Measurements from ENCODE around the gene TSHZ2.
"Not testable (repeated sequence)": the region's sequence is repeated elsewhere in the genome, so short reads cannot be mapped to it uniquely, and the experiment has no call there.

Gene TSHZ2

DNA sequence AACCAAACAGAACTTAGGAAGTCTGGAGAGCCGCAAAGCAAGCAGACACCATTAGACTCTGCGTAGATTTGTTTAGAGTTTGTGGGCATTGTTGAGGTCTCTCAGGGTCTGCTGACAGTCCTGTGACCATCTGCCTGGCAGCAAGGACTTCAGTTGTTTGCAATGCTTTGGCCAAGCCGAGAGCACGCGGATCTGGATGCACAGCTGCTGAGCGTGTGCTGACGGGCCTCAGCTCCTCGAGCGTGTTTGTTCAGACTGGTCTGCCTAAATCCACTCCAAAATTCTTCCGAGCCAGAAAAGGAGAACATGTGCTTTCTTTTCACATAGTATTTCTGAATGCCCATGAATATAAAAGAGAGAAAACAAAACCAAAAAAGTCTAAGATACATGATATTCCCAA is 462.5 kb downstream of the TSHZ2 start:
- DNase-seq = no peak

GRCh38 chr20:53436927-53437326 is 464.8 kb downstream of the TSHZ2 start:
- DNase-seq = not testable (repeated sequence)

DNA sequence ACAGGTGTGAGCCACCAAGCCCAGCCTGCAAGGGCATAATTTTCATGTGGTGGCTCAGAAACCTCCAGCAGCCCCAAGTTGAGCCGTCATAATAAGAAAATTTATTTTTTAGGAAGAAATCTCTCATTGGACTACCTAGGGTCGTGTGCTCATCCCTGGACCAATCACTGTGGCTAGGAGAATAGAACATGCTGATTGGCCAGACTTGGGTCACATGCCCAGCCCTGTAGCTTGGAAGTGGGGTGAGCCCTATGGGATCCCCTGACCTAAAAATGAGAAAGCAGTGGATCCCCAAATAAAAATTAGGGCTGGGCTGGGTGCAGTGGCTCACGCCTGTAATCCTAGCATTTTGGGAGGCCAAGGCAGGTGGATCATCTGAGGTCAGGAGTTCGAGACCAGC is 466.2 kb downstream of the TSHZ2 start:
- no peak for DNase-seq

- no peak for DNase-seq
Observed at GRCh38 chr20:53439046-53439445, 466.9 kb downstream of the TSHZ2 start.

- no peak for DNase-seq
Observed at GRCh38 chr20:53439616-53440015, 467.5 kb downstream of the TSHZ2 start.

DNA sequence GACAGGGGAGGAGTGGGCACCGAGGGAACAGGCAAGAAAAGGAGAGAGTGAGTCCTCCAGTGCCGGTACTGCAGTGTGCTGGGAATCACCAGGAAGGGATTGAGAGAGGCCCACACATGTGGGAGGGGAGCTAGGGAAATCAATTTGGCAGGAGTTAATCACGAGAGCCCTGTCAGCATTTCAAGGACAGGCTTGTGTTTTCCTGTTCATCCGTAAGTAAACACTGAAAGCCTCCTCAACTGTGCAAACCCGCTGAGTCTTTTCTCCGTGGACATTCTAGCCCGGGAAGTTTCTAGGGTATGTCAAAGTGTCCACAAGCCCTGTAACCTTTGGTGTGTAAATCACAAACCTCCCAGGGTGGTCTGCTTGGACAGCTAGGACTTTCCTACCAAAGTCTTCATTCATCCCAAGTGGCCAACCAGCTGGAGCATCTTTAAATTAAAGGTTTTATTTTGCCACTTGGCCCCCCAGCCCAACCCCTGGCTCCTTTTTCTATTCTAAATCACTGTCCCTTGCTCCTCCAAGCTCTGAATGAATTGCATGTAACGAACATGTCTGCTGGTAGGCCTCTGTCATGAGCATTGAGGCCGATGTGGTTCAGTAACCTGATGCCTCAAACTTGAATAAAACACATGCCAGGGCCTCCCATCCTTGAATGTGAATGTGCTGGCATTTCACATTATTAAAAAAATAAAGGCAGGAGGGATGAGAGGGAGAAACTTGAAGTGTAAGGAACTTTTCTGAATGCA is 472.4 kb downstream of the TSHZ2 start:
- no peak for DNase-seq

DNA sequence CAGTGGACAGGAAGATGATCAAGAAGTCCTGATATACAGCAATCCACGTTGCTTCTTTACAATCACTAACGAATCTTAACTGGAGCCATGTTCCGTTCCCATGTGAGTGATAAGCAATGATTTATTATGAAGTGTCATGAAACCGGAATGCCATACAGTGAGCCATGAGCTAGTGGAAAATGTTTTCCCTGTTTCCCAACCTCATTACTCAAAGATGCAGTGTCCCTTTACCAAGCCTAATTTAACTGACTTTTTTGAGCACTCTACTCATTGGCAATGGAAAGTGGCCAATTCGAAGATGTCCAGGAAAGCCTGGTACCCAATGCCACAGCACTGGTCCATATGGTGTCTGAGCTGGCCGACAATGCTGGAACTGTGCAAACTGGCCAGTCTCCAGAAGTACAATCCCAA is 473.2 kb downstream of the TSHZ2 start:
- DNase-seq = no peak

GRCh38 chr20:53445932-53446331 is 473.8 kb downstream of the TSHZ2 start:
- DNase-seq = no peak

- DNase-seq = no peak
Observed at GRCh38 chr20:53447316-53447715, 475.2 kb downstream of the TSHZ2 start.

- no peak for DNase-seq
Observed at GRCh38 chr20:53448426-53448825, 476.3 kb downstream of the TSHZ2 start.

DNA sequence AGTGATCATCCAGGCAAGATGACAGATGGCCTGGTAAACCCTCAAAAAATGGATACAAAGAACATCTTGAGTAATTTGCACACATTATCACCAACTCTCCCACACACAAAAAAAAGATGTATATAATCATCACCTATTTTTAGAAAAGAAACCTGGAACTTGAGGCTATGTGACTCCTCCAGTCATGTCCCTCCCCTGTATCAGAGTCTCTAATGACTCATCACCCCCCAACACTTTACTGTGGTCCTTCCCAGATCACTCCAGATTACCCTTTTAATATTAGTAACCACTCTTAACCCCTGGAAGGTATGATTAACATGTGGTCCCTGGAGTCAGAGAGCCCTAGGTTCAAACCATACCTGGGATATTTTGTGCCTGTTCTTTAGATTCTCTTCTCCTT is 476.7 kb downstream of the TSHZ2 start:
- no peak for DNase-seq

DNA sequence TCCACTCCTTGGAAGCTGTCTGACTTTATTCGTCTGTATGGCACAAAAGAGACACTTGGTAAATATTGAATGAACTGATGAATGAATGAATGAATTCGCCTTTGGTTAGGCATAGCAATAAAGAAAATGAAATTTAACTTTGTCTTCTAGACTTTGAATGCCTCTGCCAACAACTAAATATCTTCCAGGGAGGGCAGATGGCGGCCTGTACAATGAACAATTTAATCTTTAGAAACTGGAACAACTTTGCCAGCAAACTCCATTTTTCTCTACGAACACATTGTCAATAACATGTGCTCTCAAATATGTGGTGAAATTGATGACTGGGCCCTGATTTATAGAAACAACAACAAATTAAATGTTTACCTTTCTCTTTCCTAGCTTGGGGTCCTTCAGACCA is 480.9 kb downstream of the TSHZ2 start:
- no peak for DNase-seq

GRCh38 chr20:53454675-53455276 is 482.6 kb downstream of the TSHZ2 start:
- no peak for DNase-seq

DNA sequence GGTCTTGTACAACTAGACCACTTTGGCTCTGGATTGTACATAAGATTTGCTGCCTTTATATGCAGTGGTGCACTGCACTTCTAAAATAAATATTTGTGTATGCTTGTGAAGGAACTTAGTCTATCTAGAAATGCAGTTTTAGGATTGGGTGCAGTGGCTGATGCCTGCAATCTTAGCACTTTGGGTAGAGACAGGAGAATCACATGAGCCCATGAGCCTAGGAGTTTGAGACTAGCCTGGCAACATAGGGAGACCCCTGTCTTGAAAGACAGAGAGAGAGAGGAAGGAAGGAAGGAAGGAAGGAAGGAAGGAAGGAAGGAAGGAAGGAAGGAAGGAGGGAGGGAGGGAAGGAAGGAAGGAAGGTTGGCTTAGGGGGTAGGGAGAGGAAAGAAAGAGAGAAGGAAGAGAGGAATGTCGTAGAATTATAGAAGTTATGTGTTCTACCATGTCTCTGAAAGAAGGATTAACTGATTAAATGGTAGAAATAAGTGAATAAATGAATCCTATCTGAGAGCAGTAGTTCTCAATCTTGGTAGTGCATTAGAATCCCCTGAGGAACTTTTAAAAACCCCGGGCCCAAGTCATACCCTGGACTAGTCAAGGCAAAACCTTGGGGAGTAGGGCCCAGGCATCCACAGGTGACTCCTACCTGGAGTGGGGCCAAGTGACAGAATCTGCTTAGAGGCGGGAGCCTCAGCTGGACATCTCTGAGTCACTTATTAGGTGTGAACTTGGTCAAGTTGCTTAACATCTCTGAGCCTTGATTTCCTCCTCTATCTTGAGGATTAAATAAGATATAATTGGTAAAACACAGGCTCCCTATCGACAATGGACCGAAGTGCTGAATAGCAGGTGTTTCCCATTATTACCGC is 491.2 kb downstream of the TSHZ2 start:
- no peak for DNase-seq

DNA sequence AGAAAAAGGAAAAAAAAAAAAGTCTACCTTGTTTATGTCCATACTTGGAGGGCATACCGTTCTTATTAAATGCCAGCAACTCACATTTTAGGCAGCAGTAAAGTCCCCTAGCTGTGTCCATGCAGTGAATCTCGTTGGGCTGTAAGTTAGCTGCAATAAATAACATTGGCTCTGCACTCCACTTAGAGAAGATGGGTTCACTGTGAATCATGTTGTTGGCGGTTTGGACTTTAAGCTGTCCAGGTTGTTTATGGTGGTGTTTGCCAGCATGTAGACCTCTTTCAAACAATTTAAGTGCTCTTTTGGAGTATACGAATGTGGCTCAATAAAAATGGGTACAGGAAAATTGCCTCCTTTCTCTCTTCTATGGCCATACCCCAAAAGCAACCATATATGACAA is 494.1 kb downstream of the TSHZ2 start:
- no peak for DNase-seq

DNA sequence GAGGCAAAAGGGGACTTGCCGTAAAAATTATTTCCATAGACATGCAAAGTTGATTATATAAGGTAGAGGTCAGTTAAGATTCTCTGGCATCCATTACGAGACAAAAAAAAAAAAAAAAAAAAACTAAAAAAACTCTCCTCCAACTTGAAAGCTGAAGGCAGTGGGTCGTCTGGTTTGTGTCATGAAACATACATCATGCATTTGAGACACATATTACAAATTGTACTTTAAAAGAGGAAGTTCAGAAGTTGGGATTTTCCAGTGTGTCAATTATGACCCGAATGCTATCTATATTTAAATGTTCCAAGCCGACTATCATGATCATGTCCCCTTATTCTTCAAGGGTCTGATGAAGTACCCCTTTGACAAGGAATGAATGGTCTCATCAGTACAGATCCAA is 496.4 kb downstream of the TSHZ2 start:
- DNase-seq = no peak

DNA sequence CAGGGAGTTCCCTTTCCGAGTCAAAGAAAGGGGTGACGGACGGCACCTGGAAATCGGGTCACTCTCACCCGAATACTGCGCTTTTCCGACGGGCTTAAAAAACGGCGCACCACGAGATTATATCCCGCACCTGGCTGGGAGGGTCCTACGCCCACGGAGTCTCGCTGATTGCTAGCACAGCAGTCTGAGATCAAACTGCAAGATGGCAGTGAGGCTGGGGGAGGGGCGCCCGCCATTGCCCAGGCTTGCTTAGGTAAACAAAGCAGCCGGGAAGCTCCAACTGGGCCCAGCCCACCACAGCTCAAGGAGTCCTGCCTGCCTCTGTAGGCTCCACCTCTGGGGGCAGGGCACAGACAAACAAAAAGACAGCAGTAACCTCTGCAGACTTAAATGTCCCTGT is 500.7 kb downstream of the TSHZ2 start:
- not testable (repeated sequence) for DNase-seq

GRCh38 chr20:53480913-53481312 is 508.8 kb downstream of the TSHZ2 start:
- DNase-seq = no peak

GRCh38 chr20:53487461-53488200 is 515.5 kb downstream of the TSHZ2 start:
- no peak for DNase-seq

- DNase-seq = no peak
Observed at GRCh38 chr20:53488775-53489272, 516.7 kb downstream of the TSHZ2 start.

DNA sequence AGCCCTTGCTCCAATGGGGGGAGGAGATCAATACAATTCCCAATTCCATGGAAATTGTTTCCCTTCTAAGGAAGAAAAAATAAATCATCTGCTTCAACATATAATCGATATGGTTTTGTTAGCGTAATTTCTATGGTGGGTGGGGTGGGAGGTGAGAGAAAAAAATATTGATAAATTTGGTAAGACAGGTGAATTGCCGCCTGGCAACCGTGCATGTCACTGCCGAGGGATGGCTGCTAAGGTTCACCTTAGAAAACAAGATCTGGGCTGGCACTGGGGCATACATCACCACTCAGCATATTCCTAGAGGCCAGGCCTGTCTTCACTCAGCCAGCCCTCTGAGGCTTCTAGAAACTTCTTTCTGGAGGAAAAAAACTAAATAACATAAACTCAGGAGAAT is 517.4 kb downstream of the TSHZ2 start:
- DNase-seq = no peak

DNA sequence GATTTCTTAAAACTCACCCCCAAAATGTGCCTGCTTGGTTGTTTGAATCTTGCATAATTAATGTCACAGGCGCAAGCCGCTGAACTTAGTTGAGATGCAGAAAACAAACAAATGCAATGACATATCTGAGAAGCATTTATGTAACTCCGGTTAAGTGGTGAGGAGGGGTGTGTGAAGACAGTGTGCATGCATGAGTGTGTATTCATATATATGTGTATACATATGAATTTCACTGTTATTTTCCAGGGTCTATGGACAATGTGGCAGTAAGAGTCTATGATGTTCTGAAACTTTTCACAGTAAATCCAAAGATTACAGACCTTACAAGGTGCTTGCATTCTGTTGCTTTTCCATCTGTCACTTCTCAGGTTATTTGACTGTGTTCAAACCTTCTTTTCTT is 518.5 kb downstream of the TSHZ2 start:
- no peak for DNase-seq

DNA sequence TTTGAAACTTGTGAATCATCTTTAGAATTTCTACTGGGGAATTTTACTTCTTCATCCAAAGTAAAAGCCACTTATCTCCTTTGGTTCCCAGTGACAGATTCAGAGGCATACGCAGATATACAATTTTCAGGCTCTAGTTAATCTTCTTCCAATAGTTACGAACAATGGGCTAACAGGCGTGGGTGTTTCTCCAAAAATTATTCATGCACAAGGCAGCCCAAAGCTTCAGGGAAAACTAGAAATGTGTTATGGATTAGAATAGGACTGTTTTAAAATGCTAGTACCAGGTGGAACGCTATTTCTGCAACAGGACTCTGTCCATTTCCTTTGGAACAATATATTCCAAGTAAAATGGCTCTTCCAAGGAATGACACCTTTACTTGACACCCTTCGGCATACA is 519.3 kb downstream of the TSHZ2 start:
- no peak for DNase-seq

Data from SW 1271 (cell line).